HG03342 (cell line): Measurements from ENCODE around the gene EML5.
A peak's percentile ranks its signal among the peaks of the same experiment; 100 is the strongest.
"Not testable (repeated sequence)": the region's sequence is repeated elsewhere in the genome, so short reads cannot be mapped to it uniquely, and the experiment has no call there.

Source experiments
- ATAC-seq: cut with Tn5 transposase; IDR thresholded peaks from one replicate; pipeline ENCODE4 v1.9.1; 2021; ENCODE audit warnings: mild to moderate bottlenecking, moderate library complexity; ENCODE audit not compliant: unreplicated experiment

The EML5 gene

DNA sequence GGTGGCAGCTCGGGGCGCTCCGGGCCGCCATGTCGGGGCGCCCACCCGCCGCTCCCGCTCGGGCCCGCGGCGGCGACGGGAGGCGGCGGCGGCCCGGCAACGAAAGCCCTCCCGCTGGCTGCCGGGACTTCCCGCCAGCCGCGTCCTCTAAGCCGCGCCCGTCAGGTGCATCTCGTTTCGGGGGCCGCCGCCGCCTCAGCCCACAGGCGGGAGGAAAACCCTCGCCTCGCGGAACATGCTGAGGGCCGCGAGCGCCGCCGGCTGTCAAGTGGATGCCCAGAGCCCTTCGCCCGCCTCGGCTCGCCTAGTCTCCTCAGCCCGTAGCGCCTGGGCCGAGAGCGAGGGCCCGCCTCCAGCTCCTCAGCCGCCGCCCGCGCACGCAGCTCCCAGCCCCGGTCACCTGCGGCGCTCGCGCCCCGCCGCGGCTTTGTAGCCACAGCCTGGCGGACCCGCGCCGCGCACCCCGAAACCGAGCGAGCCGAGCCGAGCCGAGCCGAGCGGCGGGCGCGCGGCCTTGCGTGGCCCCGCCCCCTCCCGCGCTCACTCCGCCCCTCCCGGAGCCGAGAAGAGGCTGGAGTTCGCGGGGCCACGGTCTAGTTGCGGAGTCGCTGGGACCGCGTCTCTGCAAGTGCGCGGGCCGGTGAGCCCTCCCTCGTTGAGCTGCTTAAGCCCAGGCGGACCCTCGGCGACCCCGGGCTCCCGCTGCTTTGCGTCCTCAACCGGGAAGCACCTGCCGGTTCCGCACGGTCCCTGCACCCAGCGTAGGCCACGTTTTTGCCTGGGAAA, at the start of gene EML5:
TSS of gene EML5 (minus strand) at position 481 of the 786 bp plus-strand sequence. CDS start at position 31, 450 bp downstream.
- peak; percentile 87 for ATAC-seq

DNA sequence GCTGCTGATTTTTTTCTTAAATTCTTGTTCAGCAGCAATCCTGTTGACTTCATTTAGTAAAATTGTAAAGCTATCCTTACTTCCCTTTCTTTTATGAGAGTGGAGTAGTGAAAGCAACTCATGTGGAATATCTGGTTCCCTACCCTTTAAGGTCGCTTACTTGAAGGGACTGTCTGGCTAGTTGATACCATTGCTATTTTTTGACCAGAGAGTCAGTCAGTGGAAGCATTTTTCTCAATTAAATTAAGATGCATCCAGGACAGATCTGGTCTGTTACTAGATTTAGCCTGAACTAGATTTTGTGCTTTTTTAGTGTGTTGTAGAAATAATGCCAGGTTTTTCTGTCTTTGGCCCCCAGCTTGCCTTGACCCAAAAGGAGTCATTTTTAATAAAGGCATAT, 49.7 kb upstream of the EML5 start:
- ATAC-seq: no peak

DNA sequence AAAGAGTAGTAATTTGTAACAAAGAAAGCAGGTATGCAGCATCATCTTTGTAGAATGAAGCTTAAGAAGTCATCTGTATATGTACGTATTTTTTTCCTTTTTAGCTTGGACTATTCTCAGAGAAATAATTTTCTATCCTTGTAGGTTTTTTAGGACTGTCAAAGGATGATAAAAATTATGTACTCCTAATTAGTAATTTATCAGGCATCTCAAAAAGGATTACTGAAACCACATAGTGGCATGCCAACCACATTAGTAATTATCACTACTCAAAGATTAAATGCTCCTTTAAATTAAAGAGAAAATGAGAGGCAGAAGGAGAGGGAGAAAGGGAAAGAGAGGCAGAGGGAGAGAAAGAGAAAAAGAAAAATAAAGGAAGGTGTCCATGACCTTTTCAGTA, 49.0 kb upstream of the EML5 start:
- no peak for ATAC-seq

DNA sequence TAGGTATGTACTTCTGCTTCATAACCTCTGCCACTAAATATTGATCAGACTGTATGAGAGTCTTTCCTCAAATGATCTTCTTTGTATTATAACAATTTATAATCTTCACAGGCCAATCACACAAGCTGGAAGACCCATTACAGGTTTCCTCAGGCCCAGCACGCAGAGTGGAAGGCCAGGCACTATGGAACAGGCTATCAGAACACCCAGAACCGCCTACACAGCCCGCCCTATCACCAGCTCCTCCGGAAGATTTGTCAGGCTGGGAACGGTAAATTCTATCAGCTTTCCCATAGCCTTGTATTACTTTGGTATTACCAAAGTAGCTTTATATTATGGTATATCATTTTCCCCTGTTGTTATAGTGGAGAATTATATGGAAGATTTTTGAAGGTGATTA, 48.2 kb upstream of the EML5 start:
- no peak for ATAC-seq

DNA sequence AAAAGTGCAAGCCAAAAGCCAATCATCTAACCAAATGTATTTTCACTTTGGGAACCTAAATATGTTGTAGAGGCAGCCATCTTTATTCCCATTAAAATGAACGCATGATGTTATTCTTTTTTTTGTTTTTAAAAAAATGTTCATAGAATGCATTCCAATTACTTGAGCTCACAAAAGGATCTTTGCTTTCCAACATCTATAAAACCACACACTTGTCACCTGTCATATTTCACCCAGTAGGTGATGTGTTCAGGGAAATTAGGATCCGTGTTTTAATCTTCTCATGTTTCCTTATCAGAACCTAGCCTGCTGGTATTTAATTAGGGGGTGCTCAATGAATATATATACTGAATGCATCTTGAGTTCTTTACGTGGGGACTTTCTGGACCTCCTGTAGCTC, 45.3 kb upstream of the EML5 start:
- ATAC-seq: no peak

DNA sequence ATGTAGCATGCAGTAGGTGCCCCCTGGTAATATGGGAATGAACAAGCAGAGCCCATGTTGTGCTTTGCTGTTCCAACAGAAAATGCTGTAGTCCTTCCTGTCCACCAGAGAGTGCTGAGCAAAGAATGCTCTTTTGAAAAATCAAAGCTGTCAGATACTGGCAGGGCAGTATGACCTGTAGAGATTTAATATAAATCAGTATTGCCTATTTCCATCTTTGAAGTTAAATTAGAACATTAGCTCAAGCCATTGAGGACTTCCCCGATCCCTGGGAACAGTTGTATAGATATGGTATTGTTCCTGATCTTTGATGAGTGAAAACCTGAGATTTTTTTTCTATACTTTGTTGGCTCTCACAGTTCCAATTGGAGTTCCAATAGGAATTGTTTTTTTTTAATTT, 44.7 kb upstream of the EML5 start:
- ATAC-seq: no peak

DNA sequence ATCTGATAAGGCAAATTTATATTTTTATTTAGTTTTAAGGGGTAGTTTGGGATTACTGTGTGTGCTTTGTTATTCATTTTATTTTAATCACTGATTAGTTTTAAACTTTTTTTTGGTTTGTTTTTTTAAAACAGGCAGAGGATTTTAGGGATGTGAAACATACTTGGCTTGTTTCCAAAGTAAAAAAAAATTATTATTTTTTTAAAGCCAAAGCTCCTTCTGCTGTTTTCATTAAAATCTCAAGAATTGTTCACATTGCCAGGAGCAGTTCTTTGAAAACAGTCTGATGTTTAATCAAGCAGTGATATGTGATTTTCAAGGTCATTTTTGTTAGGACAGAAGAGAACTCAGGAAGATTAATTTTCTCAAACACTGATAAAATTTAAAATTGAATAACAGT, 42.9 kb upstream of the EML5 start:
- ATAC-seq: no peak

DNA sequence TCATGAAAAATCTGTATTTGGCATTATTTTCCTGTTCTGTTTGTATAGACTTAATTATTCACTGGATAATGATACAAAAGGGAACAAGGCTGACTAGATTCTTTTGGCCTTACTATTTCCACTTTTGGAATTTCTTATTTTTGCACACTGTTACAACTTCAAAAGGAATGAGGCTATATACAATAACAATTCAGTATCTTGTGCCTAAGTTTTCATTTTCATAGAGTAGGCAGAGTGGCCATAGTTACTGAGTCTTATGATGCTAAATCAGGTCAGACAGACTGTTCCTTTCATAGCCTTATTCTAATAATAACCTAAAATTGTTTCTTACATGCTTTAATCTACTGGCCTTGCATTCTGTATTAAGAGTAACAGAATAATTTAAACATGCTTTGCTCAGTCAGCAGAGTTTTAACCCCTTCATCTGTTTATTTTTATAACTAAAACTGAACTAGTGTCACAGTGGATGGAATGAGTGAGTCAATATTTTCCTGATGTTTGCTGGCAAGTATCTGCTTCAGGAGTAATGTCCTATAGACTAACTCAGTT, 42.2 kb upstream of the EML5 start:
- ATAC-seq: no peak

DNA sequence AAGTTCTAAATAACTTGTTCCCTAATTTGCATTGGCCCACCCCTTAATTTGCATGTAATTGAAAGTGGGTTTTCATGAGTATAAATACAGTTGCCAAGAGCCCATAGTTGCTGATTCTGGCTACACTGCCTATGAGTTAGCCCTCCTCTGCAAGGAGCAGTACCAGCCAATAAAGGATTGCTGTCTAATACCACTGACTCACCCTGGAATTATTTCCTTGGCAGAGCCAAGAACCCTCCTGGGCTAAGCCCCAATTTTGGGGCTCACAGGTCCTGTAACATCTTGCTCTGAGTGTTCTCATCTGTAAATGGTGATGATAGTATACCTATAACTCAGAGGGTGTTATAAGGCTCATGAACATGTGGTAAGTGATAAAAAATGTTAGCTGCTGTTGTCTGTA, 38.5 kb upstream of the EML5 start:
- ATAC-seq: no peak

DNA sequence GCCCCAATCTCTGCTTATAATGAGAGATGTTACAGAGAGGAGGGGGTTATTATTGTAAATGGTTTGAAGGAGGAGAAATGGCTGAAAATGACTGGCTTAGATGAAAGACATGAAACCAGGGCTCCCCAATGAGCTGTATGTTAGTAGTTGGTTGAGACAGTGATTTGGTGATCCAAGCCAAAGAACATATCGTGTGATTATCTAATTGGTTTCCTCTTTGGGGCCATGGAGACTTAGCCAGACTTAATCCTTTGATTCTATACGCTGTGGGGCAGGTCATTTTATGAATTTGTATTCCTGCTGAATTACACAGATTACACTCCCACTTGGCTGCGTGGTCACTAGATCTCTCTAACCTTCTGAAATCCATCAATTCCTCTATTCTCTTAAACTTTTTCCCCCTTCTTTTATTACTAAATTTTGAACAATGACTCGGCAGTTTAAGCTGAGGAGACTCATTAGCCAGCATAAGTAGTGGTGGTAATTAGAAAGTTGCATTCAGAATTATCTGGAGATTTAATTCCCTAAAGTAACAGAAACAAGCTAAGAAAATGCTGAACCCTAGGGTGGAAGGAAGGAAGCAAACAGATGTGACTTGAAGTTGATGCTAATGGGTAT, 37.0 kb upstream of the EML5 start:
- no peak for ATAC-seq

DNA sequence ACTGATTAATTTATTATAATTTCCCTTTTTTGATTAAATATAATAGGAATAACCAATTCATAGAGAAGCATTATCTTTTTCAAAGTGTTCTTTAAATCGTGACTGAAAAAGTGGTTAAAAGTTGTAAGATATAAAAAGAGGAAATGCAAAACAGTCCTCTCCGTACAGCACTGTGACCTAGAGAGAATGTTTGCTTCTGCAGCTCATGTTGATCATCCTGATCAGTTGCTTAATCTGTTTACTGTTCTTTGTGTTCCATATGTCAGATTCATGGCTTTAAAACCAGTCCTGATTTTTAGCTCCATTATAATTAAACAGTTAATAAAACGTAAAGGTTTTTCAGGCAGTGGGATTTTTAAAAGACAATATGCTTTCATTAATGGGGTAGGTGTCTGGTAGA, 36.4 kb upstream of the EML5 start:
- no peak for ATAC-seq

DNA sequence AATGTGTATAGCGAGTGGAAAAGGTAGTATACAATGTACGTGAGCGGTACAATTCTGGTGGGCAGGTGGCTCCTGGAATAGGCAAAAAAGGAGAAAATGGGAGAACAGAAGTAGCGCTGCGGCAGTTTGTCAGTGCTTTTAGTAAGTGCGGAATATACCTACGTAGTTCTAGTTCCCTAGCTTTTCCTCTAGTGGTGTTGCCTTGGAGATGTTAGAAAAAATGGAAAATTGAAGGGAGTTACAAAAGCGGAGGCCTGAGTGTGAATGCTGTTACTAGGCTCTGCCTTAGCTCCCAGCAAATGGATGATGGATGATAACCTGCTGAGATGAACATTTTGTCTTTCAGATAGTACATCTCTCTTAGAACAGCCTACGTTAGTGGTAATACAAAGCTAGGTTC, 32.8 kb upstream of the EML5 start:
- no peak for ATAC-seq

DNA sequence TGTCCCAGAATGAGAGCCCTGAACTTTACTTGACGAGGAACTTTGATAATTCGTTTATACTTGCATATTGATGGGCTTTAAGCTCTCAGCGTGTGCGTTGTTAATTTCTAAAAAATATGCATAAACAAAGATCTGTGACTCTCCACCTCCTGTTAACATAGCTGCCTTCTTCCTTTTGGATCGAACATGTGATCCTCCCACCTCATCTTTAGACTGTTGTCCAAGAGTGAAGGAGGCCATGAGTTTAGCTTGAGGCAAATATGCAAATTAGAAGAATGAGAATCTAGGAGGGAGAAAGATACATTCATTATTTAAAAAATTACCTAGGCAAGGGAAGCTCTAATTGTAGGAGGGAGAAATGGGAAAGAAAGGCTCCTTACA, 32.3 kb upstream of the EML5 start:
- ATAC-seq: no peak

DNA sequence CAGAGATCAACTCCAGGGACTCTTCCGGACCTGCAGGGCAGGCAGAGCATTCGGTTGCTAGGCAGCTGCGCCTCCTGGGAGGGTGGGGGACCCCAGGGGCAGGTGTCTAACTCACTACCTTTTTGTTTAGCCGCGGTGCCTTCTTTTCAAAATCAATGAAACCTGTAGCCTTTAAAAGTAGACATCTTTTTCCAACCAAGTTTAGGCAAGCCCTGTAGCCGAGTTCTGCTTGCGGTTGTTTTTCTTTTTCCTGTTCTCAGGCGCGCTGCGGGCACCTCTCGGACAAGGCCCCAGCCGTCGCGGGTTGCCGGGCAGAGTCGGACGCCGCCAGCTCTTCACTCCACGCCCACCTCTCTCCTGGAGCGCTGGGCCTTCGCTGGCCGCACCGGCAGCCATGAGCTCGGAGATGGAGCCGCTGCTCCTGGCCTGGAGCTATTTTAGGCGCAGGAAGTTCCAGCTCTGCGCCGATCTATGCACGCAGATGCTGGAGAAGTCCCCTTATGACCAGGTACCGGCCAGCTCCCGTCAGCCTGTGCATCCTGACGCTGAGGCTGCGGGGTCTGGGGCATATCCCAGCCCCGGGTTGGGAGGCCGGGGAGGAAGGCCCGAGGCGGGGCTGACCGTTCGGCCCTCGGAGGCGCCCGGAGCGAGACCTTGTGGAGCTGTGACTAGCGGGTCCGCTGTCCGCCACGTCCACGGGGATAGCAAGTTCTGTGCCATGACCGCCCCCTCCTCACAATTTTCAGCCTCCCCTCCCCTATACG, 31.7 kb upstream of the EML5 start, which contains the start of gene TTC8:
TSS of gene TTC8 (plus strand) at position 338 of the 764 bp plus-strand sequence. CDS start at position 395, 57 bp downstream.
- ATAC-seq: peak; percentile 98

DNA sequence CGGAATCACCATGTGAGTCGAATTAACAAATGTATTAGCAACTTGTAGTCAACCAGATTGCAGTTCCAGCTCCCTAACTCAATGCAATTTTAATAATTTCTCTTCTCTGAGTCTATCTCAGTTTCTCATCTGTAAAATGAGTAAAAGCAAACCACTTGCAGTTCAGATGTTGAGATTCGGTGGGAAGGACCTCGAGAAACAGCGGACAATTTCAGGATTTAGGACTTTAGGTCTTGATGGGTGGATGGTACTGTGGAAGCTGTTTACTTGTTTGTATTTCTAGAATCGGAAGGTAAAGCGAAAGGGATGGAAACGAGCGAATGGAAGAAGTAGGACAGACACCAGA, 31.2 kb upstream of the EML5 start:
- peak; percentile 8 for ATAC-seq

DNA sequence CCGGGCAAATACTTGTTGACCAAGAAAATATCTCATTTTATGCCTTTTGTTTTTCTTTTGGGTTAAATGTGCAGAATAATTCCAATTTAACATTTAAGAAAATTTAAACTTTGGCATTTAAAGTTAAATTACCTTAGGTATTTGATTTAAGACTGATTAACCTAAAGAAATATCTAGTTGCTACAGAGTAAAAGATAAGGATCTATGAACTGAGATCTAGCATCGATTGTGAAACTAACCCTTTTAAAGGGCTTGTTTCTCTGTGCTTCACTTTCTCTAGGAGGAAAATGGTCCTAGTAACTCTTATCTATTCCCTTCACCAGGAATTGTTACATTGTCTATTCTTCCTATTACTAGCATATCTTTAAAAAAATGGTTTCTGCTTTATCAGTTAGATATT, 29.1 kb upstream of the EML5 start:
- no peak for ATAC-seq

DNA sequence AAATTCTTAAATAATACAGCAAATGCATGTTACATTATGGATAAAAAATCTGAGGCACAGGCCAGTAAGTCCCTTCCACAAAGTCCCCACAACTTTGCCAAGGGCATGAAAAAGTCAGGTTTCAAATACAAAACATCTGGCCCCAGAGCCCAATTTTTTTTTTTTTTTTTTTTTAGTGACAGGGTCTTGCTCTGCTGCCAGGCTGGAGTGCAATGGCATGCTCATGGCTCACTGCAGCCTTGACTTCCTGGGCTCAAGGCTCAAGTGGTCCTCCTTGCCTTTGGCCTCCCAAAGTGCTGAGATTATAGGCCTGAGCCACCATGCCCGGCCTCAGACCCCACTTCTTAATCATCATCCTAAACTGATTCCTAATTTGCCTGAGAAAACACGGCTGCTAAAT, 28.6 kb upstream of the EML5 start:
- no peak for ATAC-seq

DNA sequence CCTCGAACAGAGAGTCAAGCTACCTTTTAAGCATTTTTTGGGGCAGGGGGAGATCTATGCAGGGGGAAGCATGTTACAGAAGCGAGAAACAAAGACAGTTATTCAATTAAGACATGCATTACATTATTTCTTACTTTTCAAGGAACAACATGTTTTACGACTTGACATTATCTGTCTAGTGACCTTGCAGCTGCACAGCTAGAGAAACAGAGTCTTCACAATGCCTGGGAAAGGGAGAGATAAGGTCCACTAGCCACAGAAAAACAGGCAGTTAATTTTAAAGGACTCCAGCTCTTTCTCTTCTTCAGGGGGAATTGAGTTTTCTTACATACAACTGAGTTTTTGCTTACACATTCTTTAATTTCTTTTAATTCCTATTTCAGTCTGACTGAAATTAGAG, 26.9 kb upstream of the EML5 start:
- not testable (repeated sequence) for ATAC-seq

DNA sequence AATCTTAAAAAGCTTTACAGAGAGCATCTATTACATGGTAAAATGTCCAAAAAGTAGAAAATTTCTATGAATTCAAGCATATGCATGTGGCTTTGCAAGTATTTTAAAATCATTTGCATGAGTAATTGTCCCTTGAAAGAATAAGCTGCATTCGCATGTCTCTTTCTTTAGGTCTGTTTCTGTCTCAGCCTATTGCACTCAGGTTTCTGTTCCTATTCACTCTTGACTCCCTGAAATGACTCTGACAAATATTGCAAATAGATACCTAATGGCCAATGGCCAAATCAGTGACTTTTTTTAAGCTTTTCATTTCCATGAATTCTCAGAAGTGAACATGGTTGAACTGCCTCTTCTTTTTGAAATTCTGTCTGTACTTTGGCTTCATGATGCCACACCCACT, 25.3 kb upstream of the EML5 start:
- peak; percentile 68 for ATAC-seq

DNA sequence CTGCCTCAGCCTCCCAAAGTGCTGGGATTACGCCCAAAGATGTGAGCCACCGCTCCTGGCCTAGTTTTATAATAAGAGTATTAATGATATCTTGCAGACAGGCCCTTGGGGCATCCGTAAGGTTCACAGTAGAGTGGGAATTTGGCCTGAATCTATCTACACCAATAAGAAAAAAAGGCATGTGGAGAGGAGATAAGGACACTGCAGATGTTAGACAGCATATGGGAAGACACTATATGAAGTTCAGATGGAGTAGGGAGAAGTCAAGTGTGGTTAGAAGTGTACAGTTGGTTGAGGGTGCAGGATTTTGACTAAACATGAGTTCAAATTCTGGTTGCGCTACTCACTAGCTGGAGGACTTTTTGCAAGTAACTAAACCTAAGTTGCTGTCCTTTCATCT, 23.2 kb upstream of the EML5 start:
- ATAC-seq: no peak

DNA sequence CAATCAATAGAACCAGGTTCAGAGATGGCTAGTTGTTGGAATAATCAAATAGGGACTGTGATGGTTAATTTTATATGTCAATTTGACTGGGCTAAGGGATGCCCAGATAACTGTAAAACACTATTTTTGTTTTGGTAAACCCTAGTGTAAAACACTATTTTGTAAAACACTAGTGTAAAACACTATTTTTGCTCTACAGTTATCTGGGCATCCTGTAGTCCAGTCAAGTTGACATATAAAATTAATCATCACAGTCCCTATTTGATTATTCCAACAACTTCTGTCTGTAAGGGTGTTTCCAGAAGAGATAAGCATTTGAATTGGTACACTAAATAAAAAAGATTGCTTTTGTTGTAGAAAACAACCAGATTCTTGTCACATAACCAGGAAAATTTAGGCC, 15.6 kb upstream of the EML5 start:
- no peak for ATAC-seq

DNA sequence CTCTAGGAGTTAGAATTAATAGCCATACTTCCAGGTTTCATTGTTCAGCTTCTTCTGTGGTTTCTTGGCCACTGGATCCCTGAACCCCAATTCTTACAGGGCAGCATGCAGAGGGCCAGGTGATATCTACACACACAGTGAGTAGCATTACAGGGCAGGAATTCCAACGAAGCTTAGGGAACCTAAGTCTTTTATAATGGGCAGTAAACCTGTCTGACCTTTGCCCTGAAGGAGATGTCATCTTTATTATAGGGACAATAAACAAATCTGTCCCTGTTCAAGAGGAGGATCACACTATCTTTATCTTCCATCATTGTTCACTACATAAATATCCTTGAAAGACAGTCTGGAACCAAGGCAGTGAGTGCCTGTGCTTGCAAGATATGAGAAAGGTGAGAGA, 11.7 kb upstream of the EML5 start:
- no peak for ATAC-seq
